GM06990 (cell line): ENCODE results near the gene C17orf50.

Source experiments
- DNase-seq: peaks from one replicate; pipeline ENCODE4 v3.0.0-alpha.2; 2011; ENCODE audit not compliant: insufficient read length; ENCODE audit errors: extremely low read depth
- H3K27me3 ChIP-seq: replicated peaks from 2 replicates; pipeline ENCODE4 v1.6.0; 2011; ENCODE audit warnings: low read length; ENCODE audit not compliant: control insufficient read depth, insufficient read depth
- H3K36me3 ChIP-seq: 2 replicates; pipeline ENCODE4 v1.5.1; 2011; ENCODE audit warnings: low read length; ENCODE audit not compliant: control insufficient read depth, insufficient read depth
- H3K4me3 ChIP-seq: replicated peaks from 2 replicates; pipeline ENCODE4 v1.5.1; 2011; ENCODE audit warnings: low read depth, mild to moderate bottlenecking, control low read depth, low read length
- TF ChIP-seq, protein P1 (sequence below): IDR thresholded peaks from 2 replicates; pipeline ENCODE4 v1.5.1; 2011; ENCODE audit warnings: low read length, control low read depth, mild to moderate bottlenecking, inconsistent platforms; ENCODE audit not compliant: insufficient read depth, poor library complexity, severe bottlenecking

C17orf50 gene

DNA sequence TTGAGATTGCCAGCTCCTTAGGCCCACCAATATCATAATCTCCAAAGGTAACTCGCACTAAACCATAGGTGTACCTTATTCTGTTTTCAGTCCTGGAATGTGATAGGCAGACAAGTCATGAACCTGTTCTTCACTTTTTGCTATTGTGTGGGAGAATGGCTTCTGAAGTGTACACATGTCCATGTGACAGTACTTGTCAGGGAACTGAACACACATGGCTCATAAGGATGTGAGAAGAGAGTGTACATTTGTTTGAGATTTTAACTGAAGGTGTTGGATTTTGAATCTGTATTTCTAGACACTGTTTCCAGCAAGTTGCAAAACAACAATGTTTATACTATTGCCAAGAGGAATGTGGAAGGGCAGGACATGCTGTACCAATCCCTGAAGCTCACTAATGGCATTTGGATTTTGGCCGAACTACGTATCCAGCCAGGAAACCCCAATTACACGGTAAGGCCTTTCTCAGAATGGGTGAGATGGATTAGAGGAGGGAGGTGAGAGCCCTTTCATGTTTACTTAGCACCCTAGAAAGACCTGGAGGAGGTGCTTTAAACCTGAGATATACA, 43.7 kb upstream of the C17orf50 start:
- H3K36me3 ChIP-seq = peaks cover 2% of the 10 kb centered on the region
- no peak for DNase-seq

DNA sequence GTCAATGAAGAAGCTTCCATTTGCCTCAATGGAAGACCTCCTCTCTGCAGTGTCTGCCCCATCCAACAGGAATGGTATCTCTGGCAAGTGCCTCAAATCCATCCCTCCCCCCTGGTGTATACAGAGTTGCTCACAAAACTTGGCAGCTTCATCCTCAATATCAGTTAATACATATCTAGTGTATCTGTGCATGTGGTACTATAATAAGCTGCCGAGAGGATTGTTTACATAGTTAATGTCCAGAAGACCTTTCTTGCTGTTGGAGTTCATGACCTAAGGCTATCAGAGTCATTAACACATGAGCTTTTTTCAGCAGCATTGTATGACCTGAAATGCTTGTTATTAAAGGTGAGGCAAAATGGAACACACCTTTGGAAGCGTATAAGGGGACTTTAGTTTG, 43.2 kb upstream of the C17orf50 start:
- H3K36me3 ChIP-seq = peaks cover 2% of the 10 kb centered on the region
- no peak for DNase-seq
- no peak overlapping the region for H3K4me3 ChIP-seq
- no peaks in the 10 kb centered on the region for H3K27me3 ChIP-seq
- TF ChIP-seq, protein P1, sequence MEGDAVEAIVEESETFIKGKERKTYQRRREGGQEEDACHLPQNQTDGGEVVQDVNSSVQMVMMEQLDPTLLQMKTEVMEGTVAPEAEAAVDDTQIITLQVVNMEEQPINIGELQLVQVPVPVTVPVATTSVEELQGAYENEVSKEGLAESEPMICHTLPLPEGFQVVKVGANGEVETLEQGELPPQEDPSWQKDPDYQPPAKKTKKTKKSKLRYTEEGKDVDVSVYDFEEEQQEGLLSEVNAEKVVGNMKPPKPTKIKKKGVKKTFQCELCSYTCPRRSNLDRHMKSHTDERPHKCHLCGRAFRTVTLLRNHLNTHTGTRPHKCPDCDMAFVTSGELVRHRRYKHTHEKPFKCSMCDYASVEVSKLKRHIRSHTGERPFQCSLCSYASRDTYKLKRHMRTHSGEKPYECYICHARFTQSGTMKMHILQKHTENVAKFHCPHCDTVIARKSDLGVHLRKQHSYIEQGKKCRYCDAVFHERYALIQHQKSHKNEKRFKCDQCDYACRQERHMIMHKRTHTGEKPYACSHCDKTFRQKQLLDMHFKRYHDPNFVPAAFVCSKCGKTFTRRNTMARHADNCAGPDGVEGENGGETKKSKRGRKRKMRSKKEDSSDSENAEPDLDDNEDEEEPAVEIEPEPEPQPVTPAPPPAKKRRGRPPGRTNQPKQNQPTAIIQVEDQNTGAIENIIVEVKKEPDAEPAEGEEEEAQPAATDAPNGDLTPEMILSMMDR = no peak

More for the DNA sequence above, 43.7 kb upstream of the C17orf50 start:
- H3K27me3 ChIP-seq = no peaks in the 10 kb centered on the region
- TF ChIP-seq, protein P1 = no peak
- H3K4me3 ChIP-seq = no peak overlapping the region

DNA sequence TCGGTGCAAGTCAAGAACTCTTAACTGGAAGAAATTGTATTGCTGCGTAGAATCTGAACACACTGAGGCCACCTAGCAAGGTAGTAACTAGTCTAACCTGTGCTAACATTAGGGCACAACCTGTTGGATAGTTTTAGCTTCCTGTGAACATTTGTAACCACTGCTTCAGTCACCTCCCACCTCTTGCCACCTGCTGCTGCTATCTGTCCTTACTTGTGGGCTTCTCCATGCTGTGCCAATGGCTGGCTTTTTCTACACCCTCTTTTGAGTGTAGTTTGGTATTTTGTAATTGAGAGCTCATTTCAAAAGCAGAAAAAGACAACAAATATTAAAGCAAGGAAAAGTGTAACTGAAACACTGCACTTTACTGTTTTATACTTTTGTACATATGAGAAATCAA, 37.0 kb upstream of the C17orf50 start:
- Histone ChIP-seq H3K4me3 (no peak overlapping the region), H3K36me3 (peaks cover 9% of the 10 kb centered on the region), H3K27me3 (no peaks in the 10 kb centered on the region)
- DNase-seq = no peak
- TF ChIP-seq, protein P1 = no peak

DNA sequence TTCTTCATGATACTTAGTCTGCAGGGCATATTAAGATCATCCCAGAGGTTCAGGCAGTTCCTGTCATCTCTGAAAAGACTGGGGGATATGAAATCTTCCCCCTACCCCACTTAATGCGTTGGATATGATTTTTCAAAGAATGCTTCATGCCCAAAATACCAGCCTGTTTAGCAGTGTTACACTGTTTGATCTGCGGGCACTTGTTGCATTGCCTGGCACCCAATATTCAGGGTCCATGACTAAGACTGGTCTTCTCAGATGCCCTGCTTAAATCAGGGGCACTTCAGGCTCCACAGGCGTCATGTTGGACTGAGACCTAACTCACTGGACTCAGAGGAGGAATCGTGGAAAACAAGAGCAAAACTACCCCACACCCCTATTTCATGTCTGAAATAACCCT, 35.6 kb upstream of the C17orf50 start:
- no peak for DNase-seq
- H3K27me3 ChIP-seq = no peaks in the 10 kb centered on the region
- no peak overlapping the region for H3K4me3 ChIP-seq
- TF ChIP-seq, protein P1 = no peak
- H3K36me3 ChIP-seq = peaks cover 9% of the 10 kb centered on the region

DNA sequence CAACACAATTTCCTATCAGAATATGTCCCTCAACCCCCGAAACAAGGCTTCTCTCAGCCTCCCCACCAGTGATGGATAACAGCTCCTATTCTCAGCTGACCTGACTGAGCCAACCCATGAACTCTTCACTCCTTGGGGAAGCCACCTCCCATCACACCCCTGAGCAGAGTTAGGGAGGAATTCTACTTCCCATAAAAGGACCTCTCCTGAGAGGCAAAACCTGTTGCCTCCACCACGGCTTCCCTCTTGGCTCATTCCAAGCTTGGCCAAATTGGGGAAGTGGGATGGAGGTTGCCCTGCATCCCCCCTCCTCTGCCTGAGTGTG, 34.9 kb upstream of the C17orf50 start:
- Histone ChIP-seq H3K27me3 (no peaks in the 10 kb centered on the region), H3K4me3 (no peak overlapping the region), H3K36me3 (peaks cover 9% of the 10 kb centered on the region)
- TF ChIP-seq, protein P1 = no peak
- no peak for DNase-seq
